Activated CD8-positive, alpha-beta T cell treated with anti-CD3 and anti-CD28 coated beads, Interleukin-2, amount 10 ng/mL, durations not matched to agents 7 days and 5 days (primary cell): Measurements from ENCODE around the gene MLEC. TPM values are rescaled to one million over a fixed set of nuclear protein-coding genes. Genes with fewer than 3 reads are reported as not detected.

Experiments
- ATAC-seq: fragments of 150-1000 bp; cut with Tn5 transposase; one replicate; pipeline ENCODE4 v1.10.0; 2021; ENCODE audit warnings: moderate library complexity
- CTCF ChIA-PET: fragments of 350-600 bp; sonication (Branson Sonifier 250); formaldehyde crosslinking; loops from one replicate; lab custom pipeline; 2021; ENCODE audit warnings: antibody characterized with exemption; lab: Charles Lee
- POLR2A ChIA-PET: fragments of 350-600 bp; sonication (Branson Sonifier 250); formaldehyde crosslinking; loops from one replicate; lab custom pipeline; 2021; ENCODE audit warnings: antibody characterized with exemption; lab: Charles Lee
- DNase-seq: peaks from one replicate; pipeline ENCODE4 v3.0.0-alpha.2; 2020
- H3K27ac Mint-ChIP-seq: one replicate; pipeline ENCODE4 v1.8.0; 2021; ENCODE audit warnings: mild to moderate bottlenecking, mixed read lengths
- H3K27me3 Mint-ChIP-seq: one replicate; pipeline ENCODE4 v1.8.0; 2021; ENCODE audit warnings: low read depth, mixed read lengths
- H3K36me3 Mint-ChIP-seq: one replicate; pipeline ENCODE4 v1.8.0; 2021; ENCODE audit warnings: low read depth, mixed read lengths
- H3K4me1 Mint-ChIP-seq: one replicate; pipeline ENCODE4 v1.8.0; 2021; ENCODE audit warnings: low read depth, mixed read lengths
- H3K4me3 Mint-ChIP-seq: one replicate; pipeline ENCODE4 v1.8.0; 2021; ENCODE audit warnings: mild to moderate bottlenecking, mixed read lengths
- H3K9me3 Mint-ChIP-seq: one replicate; pipeline ENCODE4 v1.8.0; 2022; ENCODE audit warnings: mixed read lengths; ENCODE audit not compliant: insufficient read depth
- total RNA-seq, 2 experiments: library from RNA; stranded (reverse); gene quantifications; one replicate each; pipeline ENCODE4 v1.2.3, GENCODE V29; 2021

MLEC gene
- total RNA-seq, 2 experiments from 2014 or later = 95.0 to 102 TPM

DNA sequence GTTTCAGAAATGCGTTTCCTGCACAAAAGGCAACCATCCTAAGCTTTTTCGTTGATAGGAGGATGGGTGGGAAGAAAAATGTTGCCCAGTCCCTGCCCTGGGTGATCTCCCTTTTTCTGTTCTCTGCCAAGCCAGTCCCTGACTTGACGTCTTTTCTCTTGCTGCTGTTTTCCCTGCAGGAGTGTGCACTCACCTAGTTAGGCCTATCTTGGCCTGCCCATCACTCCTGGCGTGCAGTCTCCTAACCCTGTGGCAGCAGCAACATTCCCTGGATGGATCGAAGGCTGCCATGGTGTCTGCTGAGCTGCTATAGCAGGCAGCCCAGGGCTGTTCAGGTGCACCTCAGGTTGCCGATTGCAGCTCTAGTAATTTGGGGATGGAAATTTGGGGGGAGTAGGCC, 24.5 kb downstream of the MLEC start:
- CTCF ChIA-PET = interaction anchor here (1.4 to 5.5 kb wide), 7 partner anchors 9 to 260 kb away, joined by 4 to 55 read pairs (median 9); partner anchors contain the start of gene MLEC
- ATAC-seq (no peak), DNase-seq (no peak)
- Mint-ChIP-seq H3K36me3 (peaks cover 20% of the 10 kb centered on the region), H3K27ac (peak overlapping the region; percentile 79), H3K27me3 (no peaks in the 10 kb centered on the region), H3K9me3 (no peaks in the 10 kb centered on the region), H3K4me3 (peak overlapping the region; percentile 87), H3K4me1 (peaks cover 37% of the 10 kb centered on the region)
- POLR2A ChIA-PET = interaction anchor here (1.1 kb wide), 1 partner anchor 8 kb away, joined by 4 read pairs; no protein-coding TSS in a partner anchor

DNA sequence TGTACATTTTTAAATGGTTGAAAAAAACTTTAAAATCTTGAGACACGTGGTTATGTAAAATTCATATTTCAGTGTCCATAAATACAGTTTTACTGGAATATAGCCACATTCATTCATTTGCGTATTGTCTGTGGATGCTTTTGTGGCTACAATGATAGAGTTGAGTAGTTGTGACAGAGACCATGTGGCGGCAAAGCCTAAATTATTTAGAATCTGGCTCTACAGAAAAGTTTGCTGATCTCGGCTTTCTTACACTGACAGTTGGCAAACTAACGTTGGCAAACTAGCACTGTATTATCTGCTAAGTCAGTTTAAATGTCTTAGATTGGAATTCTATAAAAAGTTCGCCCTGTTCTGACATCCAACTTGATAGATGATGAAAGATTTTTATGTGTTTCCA, 25.7 kb downstream of the MLEC start:
- no peak overlapping the region for H3K27ac Mint-ChIP-seq
- H3K4me3 Mint-ChIP-seq = peak overlapping the region; percentile 87
- no peak for DNase-seq
- CTCF ChIA-PET = interaction anchor here (1.6 to 5.5 kb wide), 5 partner anchors 10 to 130 kb away, joined by 4 to 55 read pairs (median 9); partner anchors contain the start of gene MLEC
- H3K4me1 Mint-ChIP-seq = peaks cover 37% of the 10 kb centered on the region
- H3K27me3 Mint-ChIP-seq = no peaks in the 10 kb centered on the region
- no peak for ATAC-seq
- no peaks in the 10 kb centered on the region for H3K9me3 Mint-ChIP-seq
- POLR2A ChIA-PET = no interaction called here
- peaks cover 27% of the 10 kb centered on the region for H3K36me3 Mint-ChIP-seq

DNA sequence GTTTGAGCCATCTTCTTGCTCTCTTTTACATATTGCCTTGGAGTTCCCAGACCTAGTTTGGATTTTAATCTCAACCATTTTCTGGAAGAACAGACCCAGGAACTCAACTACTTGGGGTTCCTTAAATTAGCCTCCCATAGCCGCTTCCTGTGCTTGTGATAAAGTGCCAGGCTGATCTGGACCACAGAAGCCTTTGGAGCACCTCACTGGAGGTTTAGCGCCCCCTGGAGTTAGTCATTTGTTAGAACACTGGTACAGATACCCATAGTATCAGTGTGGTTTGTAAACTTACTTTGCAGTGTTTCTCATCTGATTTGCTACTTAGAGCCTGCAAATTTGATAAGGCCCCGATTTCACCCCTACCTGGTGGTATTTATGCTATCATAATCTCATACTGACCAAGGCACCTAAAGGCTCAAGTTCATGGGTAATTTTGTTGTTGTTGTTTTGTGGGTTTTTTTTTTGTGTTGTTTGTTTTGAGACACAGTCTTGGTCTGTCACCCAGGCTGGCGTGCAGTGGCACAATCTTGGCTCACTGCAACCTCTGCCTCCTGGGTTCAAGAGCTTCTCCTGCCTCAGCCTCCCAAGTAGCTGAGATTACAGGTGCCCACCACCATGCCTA, 27.0 kb downstream of the MLEC start:
- ChIA-PET POLR2A (no interaction called here), CTCF (interaction anchor here (0.6 to 2.5 kb wide), 7 partner anchors 11 to 131 kb away, joined by 3 to 15 read pairs (median 4); partner anchors contain the start of gene ACADS)
- H3K36me3 Mint-ChIP-seq = peaks cover 37% of the 10 kb centered on the region
- ATAC-seq = peak; percentile 62
- H3K27ac Mint-ChIP-seq = no peak overlapping the region
- no peaks in the 10 kb centered on the region for H3K9me3 Mint-ChIP-seq
- H3K4me3 Mint-ChIP-seq = no peak overlapping the region
- peaks cover 46% of the 10 kb centered on the region for H3K4me1 Mint-ChIP-seq
- DNase-seq = peak; percentile 88
- H3K27me3 Mint-ChIP-seq = no peaks in the 10 kb centered on the region

DNA sequence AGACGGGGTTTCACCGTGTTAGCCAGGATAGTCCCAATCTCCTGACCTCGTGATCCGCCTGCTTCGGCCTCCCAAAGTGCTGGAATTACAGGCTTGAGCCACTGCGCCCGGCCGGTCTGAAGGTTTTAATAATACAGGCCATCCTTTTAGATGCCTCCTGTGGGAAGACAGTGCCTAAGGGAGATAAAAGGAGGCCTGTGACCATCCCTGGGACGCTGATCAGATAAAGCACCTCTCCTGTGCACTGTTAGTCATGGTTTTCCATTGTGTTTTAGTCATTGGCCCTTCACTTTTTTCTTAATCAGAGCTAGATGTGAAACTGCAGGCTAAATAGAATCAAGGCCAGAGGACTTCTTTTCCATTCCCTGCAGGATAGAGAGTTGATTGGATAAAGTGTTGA, 31.1 kb downstream of the MLEC start:
- Mint-ChIP-seq H3K36me3 (peaks cover 61% of the 10 kb centered on the region), H3K4me3 (no peak overlapping the region), H3K27ac (peak overlapping the region; percentile 77), H3K27me3 (no peaks in the 10 kb centered on the region), H3K9me3 (no peaks in the 10 kb centered on the region), H3K4me1 (peaks cover 30% of the 10 kb centered on the region)
- no peak for DNase-seq
- ChIA-PET CTCF (interaction anchor here (1.2 kb wide), 1 partner anchor 42 kb away, joined by 3 read pairs; no protein-coding TSS in a partner anchor), POLR2A (no interaction called here)
- no peak for ATAC-seq

DNA sequence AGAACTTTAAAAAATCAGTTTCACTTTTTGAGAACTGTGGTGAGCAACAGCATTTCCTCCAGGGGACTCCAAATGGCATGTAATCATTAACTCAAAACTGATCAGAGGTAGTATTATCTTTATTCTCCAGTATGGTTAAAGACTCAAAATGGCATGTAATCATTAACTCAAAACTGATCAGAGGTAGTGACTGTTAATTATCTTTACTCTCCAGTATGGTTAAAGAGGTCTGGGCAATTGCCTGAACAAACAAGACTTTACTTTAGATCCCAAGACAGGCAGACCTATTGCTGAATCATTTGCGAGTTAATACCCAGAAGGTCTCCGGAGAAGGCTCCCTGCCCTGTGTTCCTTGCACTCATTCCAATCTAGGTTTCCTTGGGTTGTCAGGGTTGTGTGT, 32.1 kb downstream of the MLEC start:
- Mint-ChIP-seq H3K4me1 (peaks cover 22% of the 10 kb centered on the region), H3K36me3 (peaks cover 61% of the 10 kb centered on the region), H3K4me3 (no peak overlapping the region), H3K9me3 (no peaks in the 10 kb centered on the region), H3K27me3 (no peaks in the 10 kb centered on the region), H3K27ac (peak overlapping the region; percentile 77)
- POLR2A ChIA-PET = no interaction called here
- CTCF ChIA-PET = interaction anchor here (1.9 kb wide), 1 partner anchor 72 kb away, joined by 8 read pairs; no protein-coding TSS in a partner anchor
- ATAC-seq (no peak), DNase-seq (no peak)

DNA sequence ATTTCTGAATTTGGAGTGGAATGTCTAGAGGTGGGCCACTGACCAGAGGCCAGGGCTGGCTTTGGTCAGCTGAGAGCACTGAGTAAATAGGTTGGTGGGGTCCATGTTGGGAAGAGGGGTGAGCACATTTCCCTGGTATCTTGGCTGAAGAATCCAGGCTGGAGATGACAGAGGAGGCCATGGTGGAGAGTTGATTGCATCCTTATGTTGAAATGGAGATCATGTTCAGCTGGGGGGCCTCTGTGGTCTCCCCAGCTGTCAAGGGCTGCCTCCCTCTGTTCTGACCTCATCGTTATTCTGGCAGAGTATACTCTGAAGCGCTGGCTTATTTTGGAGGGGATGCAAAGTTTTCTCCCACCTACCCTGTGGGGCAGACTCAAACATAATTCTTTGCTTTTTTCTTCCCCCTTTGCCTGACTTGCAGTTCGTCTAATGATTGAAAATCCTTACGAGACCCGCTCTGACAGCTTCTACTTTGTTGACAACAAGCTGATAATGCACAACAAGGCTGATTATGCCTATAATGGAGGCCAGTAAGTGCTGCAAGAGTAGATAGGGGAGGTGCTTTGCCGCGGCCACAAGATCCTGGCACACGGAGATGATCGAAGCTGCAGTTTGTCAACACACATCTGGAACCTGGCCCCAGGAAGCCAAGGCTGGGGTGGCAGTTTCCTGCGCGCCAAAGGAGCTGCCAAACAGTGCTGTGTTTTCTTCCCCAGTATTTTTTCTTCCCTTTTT, 32.7 kb downstream of the MLEC start:
- CTCF ChIA-PET = interaction anchor here (1.2 to 1.9 kb wide), 5 partner anchors 10 to 138 kb away, joined by 3 to 8 read pairs (median 4); partner anchors contain the start of gene POP5
- POLR2A ChIA-PET = interaction anchor here (0.8 kb wide), 1 partner anchor 9 kb away, joined by 4 read pairs; the partner anchor contains the start of gene UNC119B
- peaks cover 22% of the 10 kb centered on the region for H3K4me1 Mint-ChIP-seq
- ATAC-seq (no peak), DNase-seq (no peak)
- H3K4me3 Mint-ChIP-seq = no peak overlapping the region
- H3K36me3 Mint-ChIP-seq = peaks cover 61% of the 10 kb centered on the region
- H3K27me3 Mint-ChIP-seq = no peaks in the 10 kb centered on the region
- H3K27ac Mint-ChIP-seq = peak overlapping the region; percentile 77
- H3K9me3 Mint-ChIP-seq = no peaks in the 10 kb centered on the region

DNA sequence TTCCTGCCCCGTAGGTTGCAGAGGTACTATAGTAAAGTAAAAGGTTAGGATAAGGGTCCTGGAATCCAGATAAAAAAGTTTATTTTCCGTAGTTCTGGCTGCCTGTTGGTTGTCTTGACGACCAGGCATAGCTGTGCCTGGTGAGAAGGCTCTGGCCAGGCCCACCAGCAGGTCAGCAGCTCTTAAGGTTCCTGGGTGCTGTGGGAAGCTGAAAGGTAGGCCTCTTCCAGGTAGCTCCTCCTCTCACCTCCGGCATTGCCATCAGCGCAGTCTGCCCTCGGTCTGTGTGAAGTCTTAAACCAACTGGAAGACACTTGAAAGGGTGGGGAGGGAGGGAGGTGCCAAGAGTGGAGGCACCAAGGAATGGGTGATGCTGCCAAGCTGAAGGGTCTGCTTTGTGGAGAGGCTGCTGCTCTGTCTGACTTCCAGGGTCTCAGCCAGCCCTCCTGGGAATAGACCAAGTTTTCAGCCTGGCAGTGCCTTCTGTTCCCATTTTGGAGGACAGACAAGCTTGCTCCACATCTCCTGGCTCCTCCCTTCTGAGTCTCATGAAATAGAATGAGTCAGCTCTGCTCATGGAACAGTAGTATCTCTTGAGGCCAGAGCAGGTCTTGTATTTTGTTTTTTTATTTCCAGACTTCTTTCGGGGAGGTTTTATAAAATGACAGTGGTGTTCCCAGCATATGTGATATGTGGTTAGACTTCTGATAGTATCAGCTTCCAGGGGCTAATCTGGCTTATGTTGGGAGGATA, 33.5 kb downstream of the MLEC start:
- CTCF ChIA-PET = interaction anchor here (1.2 to 1.9 kb wide), 5 partner anchors 9 to 139 kb away, joined by 3 to 8 read pairs (median 4); partner anchors contain the start of gene POP5
- H3K4me3 Mint-ChIP-seq = no peak overlapping the region
- H3K27ac Mint-ChIP-seq = no peak overlapping the region
- no peak for ATAC-seq
- POLR2A ChIA-PET = interaction anchor here (0.8 kb wide), 1 partner anchor 10 kb away, joined by 4 read pairs; the partner anchor contains the start of gene UNC119B
- H3K4me1 Mint-ChIP-seq = peaks cover 30% of the 10 kb centered on the region
- DNase-seq = no peak
- peaks cover 59% of the 10 kb centered on the region for H3K36me3 Mint-ChIP-seq
- no peaks in the 10 kb centered on the region for H3K9me3 Mint-ChIP-seq
- H3K27me3 Mint-ChIP-seq = no peaks in the 10 kb centered on the region

DNA sequence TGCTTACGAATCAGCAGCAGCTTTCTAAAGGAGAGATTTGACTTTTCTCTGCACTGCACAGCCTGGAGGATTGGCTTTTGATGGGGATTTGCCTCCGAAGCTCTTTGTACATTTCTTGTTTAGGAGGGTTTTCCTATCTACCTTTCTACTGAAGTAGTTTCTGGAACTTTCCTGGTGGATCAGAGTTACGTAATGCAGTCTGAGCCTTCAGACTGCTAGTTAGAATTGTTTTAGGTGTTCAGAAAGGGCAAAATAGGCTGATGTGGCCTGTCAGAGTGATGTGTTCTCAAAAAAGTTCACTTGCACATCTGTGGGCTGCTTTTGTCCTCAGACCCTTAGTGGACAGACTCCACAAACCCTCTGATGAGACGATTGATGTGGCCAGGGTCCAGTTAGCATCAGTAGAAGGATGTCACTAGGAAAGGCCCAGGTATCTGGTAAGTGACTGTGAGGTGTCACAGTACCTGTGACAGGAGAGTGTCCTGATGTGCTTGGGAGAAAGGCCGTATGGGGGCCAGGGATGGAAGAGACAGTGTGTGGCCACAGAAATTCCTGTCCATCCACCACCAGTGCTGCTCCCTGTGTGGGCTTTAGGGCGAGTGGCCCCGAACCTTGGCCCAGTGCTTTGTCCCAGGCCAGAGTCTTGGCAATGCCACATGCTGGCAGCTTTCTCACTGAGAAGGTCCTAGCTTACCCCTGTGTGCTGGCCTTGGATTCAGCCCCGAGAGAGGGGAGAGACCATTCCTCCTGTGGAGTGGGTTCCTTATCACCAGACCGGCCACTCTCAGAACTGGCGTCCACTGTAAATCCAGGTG, 34.2 kb downstream of the MLEC start:
- ATAC-seq (no peak), DNase-seq (no peak)
- Mint-ChIP-seq H3K27ac (no peak overlapping the region), H3K4me1 (peaks cover 35% of the 10 kb centered on the region), H3K27me3 (no peaks in the 10 kb centered on the region), H3K9me3 (no peaks in the 10 kb centered on the region), H3K4me3 (no peak overlapping the region), H3K36me3 (peaks cover 56% of the 10 kb centered on the region)
- CTCF ChIA-PET = interaction anchor here (1.4 to 1.9 kb wide), 4 partner anchors 9 to 138 kb away, joined by 3 to 8 read pairs (median 5); no protein-coding TSS in a partner anchor
- POLR2A ChIA-PET = no interaction called here

DNA sequence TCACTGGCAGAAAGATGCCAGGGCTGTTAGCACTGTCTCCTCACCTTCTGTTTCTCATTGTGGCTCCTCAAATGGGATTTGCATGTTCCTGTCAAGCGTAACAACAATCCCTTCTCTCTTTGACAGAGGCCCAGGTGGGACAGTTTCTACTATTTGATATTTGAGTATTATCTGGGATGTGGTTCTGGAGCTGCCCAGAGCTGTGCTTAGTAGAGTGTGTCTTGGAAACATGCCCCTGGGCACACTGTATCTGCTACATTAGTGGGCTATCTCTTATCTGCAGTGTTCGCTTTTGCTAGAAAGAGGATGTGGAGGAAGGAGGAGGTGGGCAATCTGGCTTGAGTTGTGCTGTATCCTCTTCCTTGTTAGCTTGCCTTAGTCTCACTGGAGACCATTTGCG, 34.9 kb downstream of the MLEC start:
- Mint-ChIP-seq H3K4me3 (no peak overlapping the region), H3K9me3 (no peaks in the 10 kb centered on the region), H3K27ac (no peak overlapping the region), H3K4me1 (peaks cover 39% of the 10 kb centered on the region), H3K36me3 (peaks cover 49% of the 10 kb centered on the region), H3K27me3 (no peaks in the 10 kb centered on the region)
- POLR2A ChIA-PET = interaction anchor here (0.6 to 0.8 kb wide), 2 partner anchors 32 to 428 kb away, joined by 3 to 4 read pairs; no protein-coding TSS in a partner anchor
- DNase-seq (no peak), ATAC-seq (no peak)
- CTCF ChIA-PET = interaction anchor here (1.1 kb wide), 1 partner anchor 73 kb away, joined by 5 read pairs; no protein-coding TSS in a partner anchor

DNA sequence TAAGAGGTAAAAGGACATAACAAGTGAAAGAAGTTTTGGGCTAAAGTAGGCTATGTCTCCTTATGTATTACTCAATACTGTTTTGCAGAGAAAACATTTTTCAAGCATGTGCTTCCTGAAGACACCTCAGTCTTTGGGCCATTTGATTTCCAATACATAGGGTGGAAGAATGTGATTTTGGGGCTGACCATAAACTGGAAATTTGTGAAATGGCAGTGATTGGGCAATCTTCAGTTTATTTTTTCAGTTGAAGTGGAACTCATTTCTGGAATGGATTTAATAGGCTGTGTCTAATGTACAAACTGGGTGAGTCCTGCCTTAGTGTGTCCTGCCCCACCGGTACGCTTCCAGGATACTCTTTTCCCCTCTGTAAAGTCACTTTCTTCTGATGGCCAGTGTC, 35.8 kb downstream of the MLEC start:
- H3K36me3 Mint-ChIP-seq = peaks cover 46% of the 10 kb centered on the region
- no peak overlapping the region for H3K4me3 Mint-ChIP-seq
- CTCF ChIA-PET = interaction anchor here (1.1 kb wide), 1 partner anchor 74 kb away, joined by 5 read pairs; no protein-coding TSS in a partner anchor
- no peak overlapping the region for H3K27ac Mint-ChIP-seq
- no peak for ATAC-seq
- peaks cover 39% of the 10 kb centered on the region for H3K4me1 Mint-ChIP-seq
- H3K9me3 Mint-ChIP-seq = no peaks in the 10 kb centered on the region
- DNase-seq = no peak
- H3K27me3 Mint-ChIP-seq = no peaks in the 10 kb centered on the region
- POLR2A ChIA-PET = interaction anchor here (0.8 kb wide), 1 partner anchor 33 kb away, joined by 4 read pairs; no protein-coding TSS in a partner anchor
